T-helper 1 cell treated with Interleukin-12 subunit alpha and Interleukin-12 subunit beta and Interleukin-4 antibody, amounts not matched to agents 30 μg/mL and 1 μg/mL, for 36 hours (primary cell): ENCODE measurements around the gene EFCAB6.

Experiments used
- H3K27ac Mint-ChIP-seq: one replicate; pipeline ENCODE4 v1.8.0; 2021; ENCODE audit warnings: mild to moderate bottlenecking, mixed read lengths
- H3K27me3 Mint-ChIP-seq: one replicate; pipeline ENCODE4 v1.8.0; 2021; ENCODE audit warnings: low read depth, mixed read lengths
- H3K36me3 Mint-ChIP-seq: one replicate; pipeline ENCODE4 v1.8.0; 2021; ENCODE audit warnings: low read depth, mixed read lengths
- H3K4me1 Mint-ChIP-seq: one replicate; pipeline ENCODE4 v1.8.0; 2021; ENCODE audit warnings: low read depth, mixed read lengths
- H3K4me3 Mint-ChIP-seq: one replicate; pipeline ENCODE4 v1.8.0; 2021; ENCODE audit warnings: mild to moderate bottlenecking, moderate library complexity, mixed read lengths
- H3K9me3 Mint-ChIP-seq: one replicate; pipeline ENCODE4 v1.8.0; 2021; ENCODE audit warnings: mixed read lengths

The EFCAB6 gene

DNA sequence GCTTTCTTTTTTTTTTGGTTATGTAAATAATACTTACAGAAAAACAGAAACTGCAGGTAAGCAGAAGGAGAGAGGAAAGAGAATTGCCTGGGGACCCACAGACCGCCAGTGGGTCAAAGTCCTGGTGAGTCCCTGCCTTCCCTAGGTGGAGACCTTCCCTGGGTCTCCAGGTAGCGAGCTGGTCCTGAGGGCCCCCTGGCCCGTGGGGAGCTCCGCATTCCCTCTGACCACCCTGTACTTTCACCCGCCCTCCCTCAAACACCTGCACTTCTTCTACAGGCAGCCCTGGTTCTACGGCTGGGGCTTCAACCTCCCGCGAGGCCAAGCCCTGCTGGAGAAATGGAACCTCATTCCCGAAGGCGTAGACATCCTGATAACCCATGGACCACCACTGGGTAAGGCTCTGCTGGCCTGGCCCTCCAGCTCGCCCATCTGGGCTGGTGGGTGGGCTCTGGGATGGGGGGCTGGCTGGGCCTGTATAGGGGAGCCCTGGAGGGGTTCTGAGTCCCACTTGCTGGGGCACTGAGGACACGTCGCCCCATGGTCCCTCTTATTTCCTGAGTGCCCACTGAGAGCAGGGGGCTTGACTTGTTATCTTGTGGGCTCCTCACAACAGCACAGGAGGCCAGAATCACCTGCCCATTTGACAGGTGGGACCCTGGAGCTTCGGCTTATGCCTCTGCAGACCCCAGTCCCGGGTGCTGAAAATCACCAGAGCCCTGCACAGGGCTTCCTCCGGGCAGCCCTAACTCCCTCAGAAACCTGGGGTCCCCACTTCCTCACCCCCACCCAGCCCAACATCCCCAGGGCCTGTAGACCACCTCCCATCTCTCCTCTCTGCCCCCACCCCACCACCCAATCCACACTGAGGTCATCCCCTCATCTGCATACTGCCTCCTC, 313.9 kb downstream of the EFCAB6 start:
- Mint-ChIP-seq H3K9me3 (peaks cover 6% of the 10 kb centered on the region), H3K27ac (no peak overlapping the region), H3K4me1 (no peaks in the 10 kb centered on the region), H3K36me3 (no peaks in the 10 kb centered on the region), H3K4me3 (no peak overlapping the region), H3K27me3 (no peaks in the 10 kb centered on the region)

- peaks cover 16% of the 10 kb centered on the region for H3K9me3 Mint-ChIP-seq
- no peaks in the 10 kb centered on the region for H3K27me3 Mint-ChIP-seq
- H3K4me1 Mint-ChIP-seq = no peaks in the 10 kb centered on the region
- H3K27ac Mint-ChIP-seq = no peak overlapping the region
- no peak overlapping the region for H3K4me3 Mint-ChIP-seq
- no peaks in the 10 kb centered on the region for H3K36me3 Mint-ChIP-seq
Observed at GRCh38 chr22:43493297-43493696, 318.8 kb downstream of the EFCAB6 start.

DNA sequence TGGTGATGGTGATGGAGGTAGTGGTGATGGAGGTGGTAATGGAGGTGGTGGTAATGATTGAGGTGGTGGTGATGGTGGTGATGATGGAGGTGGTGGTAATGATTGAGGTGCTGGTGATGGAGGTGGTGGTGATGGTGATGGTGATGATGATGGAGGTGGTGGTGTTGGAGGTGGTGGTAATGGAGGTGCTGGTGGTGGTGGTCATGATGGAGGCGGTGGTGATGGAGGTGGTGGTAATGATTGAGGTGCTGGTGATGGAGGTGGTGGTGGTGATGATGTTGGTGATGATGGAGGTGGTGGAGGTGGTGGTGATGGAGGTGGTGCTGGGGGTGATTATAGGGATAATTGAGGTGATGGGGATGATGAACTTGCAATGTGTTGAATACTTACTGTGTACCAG, 320.4 kb downstream of the EFCAB6 start:
- Mint-ChIP-seq H3K36me3 (no peaks in the 10 kb centered on the region), H3K9me3 (peaks cover 10% of the 10 kb centered on the region), H3K27me3 (no peaks in the 10 kb centered on the region), H3K4me1 (no peaks in the 10 kb centered on the region), H3K4me3 (no peak overlapping the region), H3K27ac (no peak overlapping the region)

GRCh38 chr22:43491177-43491576, 320.9 kb downstream of the EFCAB6 start:
- Mint-ChIP-seq H3K4me1 (no peaks in the 10 kb centered on the region), H3K27ac (no peak overlapping the region), H3K9me3 (peaks cover 10% of the 10 kb centered on the region), H3K27me3 (no peaks in the 10 kb centered on the region), H3K36me3 (no peaks in the 10 kb centered on the region), H3K4me3 (no peak overlapping the region)

DNA sequence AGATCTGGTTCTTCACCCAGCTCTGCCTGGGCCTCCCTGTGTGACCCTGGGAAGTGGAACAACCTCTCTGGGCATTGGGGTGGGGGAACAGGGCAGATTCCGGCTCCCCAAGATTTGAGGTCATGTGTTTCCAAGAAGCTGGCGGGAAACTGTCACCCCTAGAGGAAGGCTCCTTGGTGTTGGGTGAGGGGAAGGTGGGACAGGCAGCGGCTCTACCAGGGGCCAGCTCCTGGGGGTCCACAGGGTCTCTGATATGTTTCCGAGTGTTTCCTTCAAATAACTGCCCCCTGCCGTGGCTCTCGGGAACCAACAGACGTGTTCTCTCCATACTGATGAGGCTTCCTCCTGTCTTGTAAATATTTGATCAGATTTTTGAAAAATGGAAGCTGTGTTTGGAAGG, 321.8 kb downstream of the EFCAB6 start:
- Mint-ChIP-seq H3K4me3 (no peak overlapping the region), H3K27ac (no peak overlapping the region), H3K4me1 (no peaks in the 10 kb centered on the region), H3K9me3 (peaks cover 10% of the 10 kb centered on the region), H3K36me3 (no peaks in the 10 kb centered on the region), H3K27me3 (no peaks in the 10 kb centered on the region)

- H3K4me1 Mint-ChIP-seq = no peaks in the 10 kb centered on the region
- no peak overlapping the region for H3K27ac Mint-ChIP-seq
- H3K9me3 Mint-ChIP-seq = peaks cover 10% of the 10 kb centered on the region
- no peak overlapping the region for H3K4me3 Mint-ChIP-seq
- H3K36me3 Mint-ChIP-seq = no peaks in the 10 kb centered on the region
- H3K27me3 Mint-ChIP-seq = no peaks in the 10 kb centered on the region
Observed at GRCh38 chr22:43488937-43489336, 323.2 kb downstream of the EFCAB6 start.

- Mint-ChIP-seq H3K27me3 (no peaks in the 10 kb centered on the region), H3K36me3 (no peaks in the 10 kb centered on the region), H3K4me3 (no peak overlapping the region), H3K9me3 (peaks cover 10% of the 10 kb centered on the region), H3K4me1 (no peaks in the 10 kb centered on the region), H3K27ac (no peak overlapping the region)
Observed at GRCh38 chr22:43488031-43488866, 323.9 kb downstream of the EFCAB6 start.

GRCh38 chr22:43487311-43488030, 324.6 kb downstream of the EFCAB6 start:
- H3K27ac Mint-ChIP-seq = no peak overlapping the region
- no peak overlapping the region for H3K4me3 Mint-ChIP-seq
- H3K9me3 Mint-ChIP-seq = peaks cover 10% of the 10 kb centered on the region
- no peaks in the 10 kb centered on the region for H3K4me1 Mint-ChIP-seq
- H3K36me3 Mint-ChIP-seq = no peaks in the 10 kb centered on the region
- H3K27me3 Mint-ChIP-seq = no peaks in the 10 kb centered on the region

DNA sequence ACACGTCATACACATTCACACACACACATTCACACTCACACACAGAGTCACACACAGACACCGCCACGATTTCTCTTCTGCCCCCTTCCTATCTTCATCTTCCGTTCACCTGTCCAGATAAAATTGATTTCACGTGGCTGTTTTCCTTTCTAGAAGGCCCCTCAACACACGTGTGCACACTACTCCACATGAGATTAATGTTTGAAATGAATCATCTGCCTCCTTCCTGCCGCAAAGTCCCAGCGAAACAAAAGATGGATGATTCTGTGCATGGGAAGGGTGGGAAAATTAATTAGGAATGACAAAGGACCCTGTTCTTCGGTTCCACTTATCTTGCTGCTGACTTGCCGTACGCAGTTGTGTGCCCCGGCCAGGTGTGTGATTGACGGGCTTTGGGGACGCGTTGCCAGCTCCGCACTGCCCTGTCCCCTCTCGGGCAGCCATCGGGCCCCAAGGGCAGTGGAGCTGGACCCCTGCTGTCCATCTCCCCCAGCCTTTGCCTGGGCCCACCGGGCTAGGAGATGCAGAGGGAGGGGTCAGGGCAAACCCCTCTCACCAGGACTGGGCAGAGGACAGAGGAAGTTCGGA, 326.5 kb downstream of the EFCAB6 start:
- Mint-ChIP-seq H3K27ac (no peak overlapping the region), H3K9me3 (no peaks in the 10 kb centered on the region), H3K4me1 (peaks cover 6% of the 10 kb centered on the region), H3K27me3 (no peaks in the 10 kb centered on the region), H3K36me3 (no peaks in the 10 kb centered on the region), H3K4me3 (no peak overlapping the region)

DNA sequence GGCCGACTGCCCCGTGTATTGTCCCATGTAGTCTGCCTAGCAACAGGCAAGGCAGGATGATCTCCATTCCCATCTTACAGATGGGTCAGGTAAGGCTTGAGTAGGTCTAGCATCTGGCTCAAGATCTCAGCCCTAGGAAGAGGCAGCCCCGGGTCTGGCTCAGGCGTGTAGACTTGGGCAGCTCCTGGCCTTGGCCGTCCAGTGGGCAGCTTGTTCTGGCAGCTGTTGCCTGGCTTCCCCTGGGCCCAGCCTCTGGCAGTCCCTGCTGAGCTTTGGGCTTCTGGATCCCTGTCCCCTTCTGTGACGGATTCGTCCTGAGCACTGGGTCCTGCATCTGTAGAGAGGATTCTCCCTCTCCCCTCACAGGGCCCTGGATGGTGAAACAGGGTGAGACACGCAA, 327.9 kb downstream of the EFCAB6 start:
- Mint-ChIP-seq H3K4me1 (peaks cover 6% of the 10 kb centered on the region), H3K27me3 (no peaks in the 10 kb centered on the region), H3K9me3 (no peaks in the 10 kb centered on the region), H3K36me3 (no peaks in the 10 kb centered on the region), H3K27ac (no peak overlapping the region), H3K4me3 (no peak overlapping the region)

DNA sequence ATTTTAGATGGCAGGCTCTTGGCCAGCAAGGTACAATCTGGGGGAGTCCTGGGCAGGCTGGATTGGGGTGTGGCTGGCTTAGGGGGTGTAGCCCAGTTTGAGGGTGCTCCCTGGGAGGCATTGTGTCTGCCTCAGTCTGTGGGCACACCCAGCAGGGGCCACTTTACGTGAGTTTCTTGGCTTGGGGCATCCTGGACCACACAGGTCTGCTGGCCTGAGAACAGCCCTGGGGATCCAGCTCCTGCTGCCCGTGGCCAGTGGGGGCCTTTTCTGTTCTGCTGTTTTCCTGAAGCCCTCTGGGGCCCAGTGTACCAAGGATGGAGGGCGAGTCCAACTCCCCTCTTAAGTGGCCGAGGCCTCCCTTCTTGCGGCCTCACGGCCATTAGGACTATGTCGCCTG, 328.4 kb downstream of the EFCAB6 start:
- peaks cover 6% of the 10 kb centered on the region for H3K4me1 Mint-ChIP-seq
- no peaks in the 10 kb centered on the region for H3K9me3 Mint-ChIP-seq
- no peak overlapping the region for H3K4me3 Mint-ChIP-seq
- H3K27me3 Mint-ChIP-seq = no peaks in the 10 kb centered on the region
- H3K36me3 Mint-ChIP-seq = no peaks in the 10 kb centered on the region
- H3K27ac Mint-ChIP-seq = no peak overlapping the region

- H3K27me3 Mint-ChIP-seq = no peaks in the 10 kb centered on the region
- H3K4me1 Mint-ChIP-seq = peaks cover 6% of the 10 kb centered on the region
- H3K36me3 Mint-ChIP-seq = no peaks in the 10 kb centered on the region
- H3K4me3 Mint-ChIP-seq = no peak overlapping the region
- no peaks in the 10 kb centered on the region for H3K9me3 Mint-ChIP-seq
- H3K27ac Mint-ChIP-seq = no peak overlapping the region
Observed at GRCh38 chr22:43483266-43483665, 328.8 kb downstream of the EFCAB6 start.

- H3K4me1 Mint-ChIP-seq = peaks cover 6% of the 10 kb centered on the region
- no peaks in the 10 kb centered on the region for H3K27me3 Mint-ChIP-seq
- no peaks in the 10 kb centered on the region for H3K9me3 Mint-ChIP-seq
- no peaks in the 10 kb centered on the region for H3K36me3 Mint-ChIP-seq
- no peak overlapping the region for H3K27ac Mint-ChIP-seq
- no peak overlapping the region for H3K4me3 Mint-ChIP-seq
Observed at GRCh38 chr22:43482318-43482625, 329.8 kb downstream of the EFCAB6 start.

- Mint-ChIP-seq H3K9me3 (no peaks in the 10 kb centered on the region), H3K4me1 (peaks cover 6% of the 10 kb centered on the region), H3K27ac (peak overlapping the region; percentile 81), H3K36me3 (no peaks in the 10 kb centered on the region), H3K4me3 (peak overlapping the region; percentile 77), H3K27me3 (no peaks in the 10 kb centered on the region)
Observed at GRCh38 chr22:43481568-43482317, 330.4 kb downstream of the EFCAB6 start.
